GM21717 (cell line): ENCODE results near the gene MCCC1.
"Not testable (repeated sequence)": the region's sequence is repeated elsewhere in the genome, so short reads cannot be mapped to it uniquely, and the experiment has no call there.

Experiments
- ATAC-seq: cut with Tn5 transposase; IDR thresholded peaks from one replicate; pipeline ENCODE4 v1.9.1; 2021; ENCODE audit warnings: mild to moderate bottlenecking, moderate library complexity; ENCODE audit not compliant: unreplicated experiment

MCCC1 gene

DNA sequence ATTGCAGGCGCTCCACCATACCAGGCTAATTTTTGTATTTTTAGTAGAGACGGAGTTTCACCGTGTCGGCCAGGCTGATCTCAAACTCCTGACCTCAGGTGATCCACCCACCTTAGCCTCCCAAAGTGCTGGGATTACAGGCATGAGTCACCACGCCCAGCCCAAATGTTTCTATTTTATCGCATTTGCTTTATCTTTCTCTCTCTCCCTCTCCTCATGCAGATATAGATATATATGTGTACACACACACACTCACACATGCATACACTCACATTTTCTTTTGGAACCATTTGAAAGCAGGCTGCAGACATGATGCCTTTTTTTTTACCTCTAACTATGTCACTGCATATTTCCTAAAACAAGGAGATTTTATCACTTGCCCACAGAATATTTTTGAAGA is 7.3 kb upstream of the MCCC1 start:
- no peak for ATAC-seq

DNA sequence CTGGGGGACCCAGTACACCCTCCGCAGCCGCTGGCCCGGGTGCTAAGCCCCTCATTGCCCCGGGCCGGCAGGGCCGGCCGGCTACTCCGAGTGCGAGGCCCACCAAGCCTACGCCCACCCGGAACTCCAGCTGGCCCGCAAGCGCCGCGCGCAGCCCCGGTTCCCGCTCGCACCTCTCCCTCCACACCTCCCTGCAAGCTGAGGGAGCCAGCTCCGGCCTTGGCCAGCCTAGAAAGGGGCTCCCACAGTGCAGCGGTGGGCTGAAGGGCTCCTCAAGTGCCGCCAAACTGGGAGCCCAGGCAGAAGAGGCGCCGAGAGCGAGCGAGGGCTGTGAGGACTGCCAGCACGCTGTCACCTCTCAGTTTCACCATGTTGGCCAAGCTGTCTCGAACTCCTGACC is 4.7 kb upstream of the MCCC1 start:
- ATAC-seq: not testable (repeated sequence)

DNA sequence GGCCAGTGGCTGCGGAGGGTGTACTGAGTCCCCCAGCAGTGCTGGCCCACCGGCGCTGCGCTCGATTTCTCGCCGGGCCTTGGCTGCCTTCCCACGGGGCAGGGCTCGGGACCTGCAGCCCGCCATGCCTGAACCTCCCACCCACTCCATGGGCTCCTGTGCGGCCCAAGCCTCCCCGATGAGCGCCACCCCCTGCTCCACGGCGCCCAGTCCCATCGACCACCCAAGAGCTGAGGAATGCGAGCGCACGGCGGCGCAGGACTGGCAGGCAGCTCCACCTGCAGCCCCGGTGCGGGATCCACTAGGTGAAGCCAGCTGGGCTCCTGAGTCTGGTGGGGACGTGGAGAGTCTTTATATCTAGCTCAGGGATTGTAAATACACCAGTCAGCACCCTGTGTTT is 1.7 kb upstream of the MCCC1 start:
- ATAC-seq: not testable (repeated sequence)

DNA sequence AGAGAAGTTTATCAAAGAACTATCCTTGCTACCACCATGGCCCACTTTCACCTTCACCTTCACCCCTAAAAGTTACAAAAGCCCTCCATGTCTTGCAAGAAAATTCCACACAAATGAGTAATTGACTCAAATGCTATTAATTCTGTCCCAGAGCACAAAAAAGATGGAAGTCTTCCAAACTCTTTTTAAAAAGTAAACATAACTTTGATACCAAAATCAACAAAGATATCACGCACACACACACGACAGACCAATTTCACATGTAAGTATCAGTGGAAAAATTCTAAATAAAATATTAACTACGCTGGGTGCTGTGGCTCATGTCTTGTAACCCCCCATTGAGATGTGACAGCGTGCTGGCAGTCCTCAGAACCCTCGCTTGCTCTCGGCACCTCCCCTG is 1.1 kb upstream of the MCCC1 start:
- no peak for ATAC-seq

DNA sequence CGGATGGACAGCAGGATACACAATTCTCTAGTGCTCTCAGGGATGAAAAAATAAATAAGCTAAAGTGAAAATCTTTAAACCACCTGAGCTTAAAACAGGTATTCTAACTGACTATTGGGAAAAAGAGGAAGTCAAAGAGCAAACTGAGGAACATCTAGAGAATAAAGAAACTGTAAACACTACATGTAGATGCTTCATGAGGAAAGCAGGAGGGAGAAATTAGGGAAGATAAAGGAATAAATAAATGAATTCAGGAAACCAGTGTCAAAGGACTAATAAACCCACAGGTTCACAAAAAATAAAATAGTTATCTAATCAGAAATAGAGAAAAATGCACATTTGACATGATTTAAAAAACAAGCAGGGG is 525 bp upstream of the MCCC1 start:
- no peak for ATAC-seq

DNA sequence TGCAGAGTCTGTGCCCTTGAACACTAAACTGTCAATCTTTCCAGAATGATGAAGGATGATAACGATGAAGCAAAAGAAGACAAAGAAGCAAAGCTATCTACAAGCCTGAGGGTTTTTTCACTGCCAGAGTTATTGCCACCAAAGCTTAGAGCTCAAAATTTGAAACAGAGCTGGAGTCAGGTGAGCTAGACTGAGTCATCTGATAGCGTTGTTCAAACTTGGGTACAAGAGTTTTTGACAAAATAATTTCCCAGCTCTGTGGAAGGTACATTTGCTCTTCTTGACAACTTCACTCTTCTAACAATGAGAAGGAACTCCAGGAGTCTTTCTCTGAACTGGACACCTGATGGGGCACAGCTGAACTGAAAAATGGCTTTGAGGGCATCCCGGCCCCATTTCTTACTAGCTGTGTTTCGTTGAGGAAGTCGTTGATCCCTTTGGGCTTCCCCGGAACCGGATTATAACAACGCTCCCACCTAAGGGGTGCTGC is 715 bp downstream of the MCCC1 start:
- peak; percentile 0 for ATAC-seq

DNA sequence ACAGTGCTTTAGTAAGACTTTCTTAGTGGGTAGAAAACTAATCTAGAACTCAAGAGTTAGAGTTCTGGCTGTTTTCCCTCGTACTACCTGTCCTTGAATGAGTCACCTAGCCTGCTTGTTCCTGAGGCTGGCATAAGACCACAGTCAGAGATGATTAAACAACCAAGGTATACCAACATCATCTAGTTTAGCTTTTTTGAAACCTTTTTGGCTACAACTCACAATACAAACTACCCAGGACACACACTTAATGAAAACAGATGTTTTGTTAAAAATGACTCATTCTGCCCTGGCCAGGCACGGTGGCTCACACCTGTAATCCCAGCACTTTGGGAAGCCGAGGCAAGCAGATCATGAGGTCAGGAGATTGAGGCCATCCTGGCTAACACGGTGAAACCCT is 4.6 kb downstream of the MCCC1 start:
- no peak for ATAC-seq

DNA sequence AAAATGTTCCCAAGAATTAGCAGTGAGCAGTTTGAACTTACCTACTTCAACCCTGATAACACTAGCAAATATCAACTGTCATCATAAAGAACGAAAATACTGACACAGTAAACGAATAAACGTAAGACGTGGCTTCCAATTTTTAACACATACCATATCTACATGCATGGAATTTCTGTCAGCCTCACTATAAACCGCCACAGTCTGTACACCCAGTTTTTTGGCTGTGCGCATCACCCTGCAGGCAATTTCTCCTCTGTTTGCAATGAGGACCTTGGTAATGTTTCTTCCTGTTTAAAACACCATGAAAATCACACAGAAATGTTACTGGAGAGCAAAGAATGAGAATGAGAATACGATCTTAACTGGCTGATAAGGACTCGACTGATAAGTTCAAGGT is 7.0 kb downstream of the MCCC1 start:
- ATAC-seq: no peak

DNA sequence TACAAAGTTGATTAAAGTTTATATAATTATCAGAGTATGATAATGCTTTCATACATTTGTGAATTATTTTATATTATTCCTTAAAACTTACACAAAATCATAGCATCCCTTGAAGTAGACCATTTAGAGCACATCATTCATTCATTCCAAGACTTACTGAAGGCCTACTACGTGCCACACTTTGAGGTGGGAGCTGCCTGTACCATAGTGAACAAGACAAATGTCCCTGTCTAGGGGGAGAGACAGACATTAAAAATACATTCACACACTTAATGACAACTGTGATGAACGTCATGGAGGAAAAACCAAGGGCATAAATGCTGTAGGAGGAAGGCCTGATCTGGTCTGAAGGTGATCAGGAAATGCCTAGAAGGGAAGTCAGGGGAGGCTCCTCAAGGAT is 12.1 kb downstream of the MCCC1 start:
- no peak for ATAC-seq

DNA sequence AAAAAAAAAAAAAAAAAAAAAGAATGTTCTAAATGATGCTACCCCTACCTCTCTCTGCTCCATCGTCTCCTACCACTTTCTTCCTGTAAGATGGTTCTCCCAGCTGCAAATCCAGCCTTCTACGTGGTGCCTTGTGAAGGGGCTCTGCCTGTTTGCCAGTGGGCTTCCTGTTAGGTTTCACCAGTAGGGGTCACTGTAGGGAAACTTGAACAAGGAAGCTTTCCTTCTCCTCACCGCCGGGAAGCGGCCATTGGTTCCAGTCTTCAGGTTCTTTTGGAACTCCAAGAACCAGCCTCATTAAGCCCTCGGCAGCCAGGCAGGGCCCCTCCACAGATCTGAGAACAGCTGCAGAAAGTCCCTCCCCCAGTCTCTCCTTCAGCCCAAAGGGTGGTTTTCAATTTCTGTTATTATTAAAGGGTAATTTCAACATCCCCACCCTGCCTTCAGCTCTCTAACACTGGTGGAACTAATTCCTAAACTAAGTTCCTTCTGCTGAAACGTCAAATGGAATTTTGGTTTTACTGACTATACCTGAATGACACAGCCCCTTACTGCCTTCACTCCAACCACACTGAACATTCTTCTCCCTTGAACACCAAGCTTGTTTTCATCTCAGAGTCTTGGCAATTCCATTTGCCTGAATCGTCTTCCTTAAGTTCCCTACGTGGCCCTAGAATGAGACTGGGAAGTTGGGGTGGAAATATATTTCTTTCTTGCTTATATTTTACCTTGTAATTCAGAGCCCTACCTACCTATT is 13.5 kb downstream of the MCCC1 start:
- ATAC-seq: no peak

DNA sequence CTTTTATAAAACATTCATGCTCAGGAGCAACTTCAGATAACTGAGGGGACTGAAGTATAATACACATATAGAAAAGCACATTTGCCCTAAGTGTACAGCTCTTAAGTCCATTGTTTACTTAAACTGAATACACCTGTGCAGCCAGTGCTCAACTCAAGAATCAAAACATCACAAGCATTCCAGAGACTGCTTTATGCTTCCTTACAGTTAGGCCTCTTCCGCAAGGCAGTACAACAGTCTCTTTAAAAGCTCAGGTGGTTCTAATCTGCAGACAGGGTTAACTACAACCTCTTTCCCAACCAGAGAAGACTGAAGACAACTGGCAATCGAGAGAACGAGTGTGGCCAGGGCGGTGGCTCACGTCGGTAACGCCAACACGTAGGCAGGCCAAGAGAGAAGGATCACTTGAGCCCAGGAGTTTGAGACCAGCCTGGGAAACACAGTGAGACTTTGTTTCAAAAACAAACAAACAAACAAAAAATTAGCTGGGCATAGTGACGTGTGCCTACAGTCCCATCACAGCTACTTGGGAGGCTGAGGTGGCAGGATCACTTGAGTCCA is 16.9 kb downstream of the MCCC1 start:
- ATAC-seq: no peak

DNA sequence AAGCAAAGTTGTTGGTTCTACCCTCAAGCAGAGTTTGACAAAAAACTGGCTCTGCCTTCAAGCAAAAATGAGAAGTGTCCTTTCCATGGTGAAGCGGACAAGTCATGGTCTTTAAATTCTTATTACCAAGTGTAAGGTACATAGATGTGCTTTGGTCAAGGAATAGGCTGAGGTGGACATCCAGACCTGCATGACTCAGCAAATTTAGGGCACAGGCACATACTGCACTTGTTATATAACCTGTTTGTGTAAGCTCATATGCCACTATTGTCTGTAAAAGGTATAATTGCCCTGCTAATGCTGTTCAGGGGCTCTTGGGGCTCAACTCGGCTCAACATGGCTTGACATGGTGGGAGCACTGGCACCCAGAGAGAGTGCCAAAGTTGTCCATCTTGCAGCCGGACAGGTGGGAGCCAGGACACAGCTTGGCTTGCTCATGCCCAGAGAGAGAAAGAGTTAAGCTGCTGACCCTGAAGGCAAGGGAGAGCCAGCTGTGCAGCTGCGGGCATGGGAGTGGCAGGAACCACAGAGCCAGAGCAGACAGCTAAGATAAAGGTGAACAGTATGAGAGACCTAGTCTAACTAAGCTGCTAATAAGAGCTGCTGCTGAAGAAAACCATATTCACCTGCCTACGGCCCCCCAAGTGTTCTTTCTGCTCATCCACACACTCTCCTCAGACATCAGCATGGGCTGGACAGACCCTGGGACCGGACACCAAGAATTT is 17.7 kb downstream of the MCCC1 start:
- no peak for ATAC-seq

DNA sequence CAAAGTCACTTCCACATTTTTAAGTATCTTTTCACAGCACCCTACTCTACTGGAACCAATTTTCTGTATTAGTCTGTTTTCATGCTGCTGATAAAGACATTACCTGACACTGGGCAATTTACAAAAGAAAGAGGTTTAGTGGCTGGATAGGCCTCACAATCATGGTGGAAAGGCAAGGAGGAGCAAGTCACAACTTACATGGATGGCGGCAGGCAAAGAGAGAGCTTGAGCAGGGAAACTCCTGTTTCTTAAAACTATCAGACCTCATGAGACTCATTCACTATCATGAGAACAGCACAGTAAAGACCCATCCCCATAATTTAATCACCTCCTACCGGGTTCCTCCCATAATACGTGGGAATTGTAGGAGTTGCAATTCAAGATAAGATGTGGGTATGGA is 18.7 kb downstream of the MCCC1 start:
- ATAC-seq: no peak

DNA sequence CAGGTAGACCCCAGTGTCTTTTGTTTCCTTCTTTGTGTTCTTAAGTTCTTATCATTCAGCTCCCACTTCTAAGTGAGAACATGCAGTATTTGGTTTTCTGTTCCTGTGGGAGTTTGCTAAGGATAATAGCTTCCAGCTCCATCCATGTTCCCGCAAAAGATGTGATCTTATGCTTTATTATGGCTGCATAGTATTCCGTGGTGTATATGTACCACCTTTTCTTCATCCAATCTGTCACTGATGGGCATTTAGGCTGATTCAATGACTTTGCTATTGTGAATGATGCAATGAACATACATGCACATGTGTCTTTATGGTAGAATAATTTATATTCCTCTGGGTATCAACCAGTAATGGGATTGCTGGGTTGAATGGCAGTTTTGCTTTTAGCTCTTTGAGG is 24.4 kb downstream of the MCCC1 start:
- no peak for ATAC-seq

DNA sequence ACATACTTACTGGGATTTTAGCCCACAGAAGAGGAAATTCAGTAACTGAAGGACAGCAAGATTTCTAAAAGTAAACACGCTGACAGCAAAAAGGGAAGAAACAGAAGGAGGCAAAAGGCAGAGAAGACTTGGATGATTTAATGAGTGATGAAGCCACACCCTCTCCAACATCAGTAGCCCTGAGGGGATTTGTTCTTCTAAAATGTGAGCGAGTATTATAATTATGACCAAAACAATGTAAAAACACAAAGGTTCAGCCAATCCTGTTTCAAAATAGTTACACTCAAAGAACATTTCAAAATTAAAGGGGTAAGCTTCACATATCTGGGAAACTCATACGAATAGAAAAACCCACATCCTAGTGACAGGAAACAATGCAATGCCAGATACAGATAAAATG is 25.0 kb downstream of the MCCC1 start:
- no peak for ATAC-seq

DNA sequence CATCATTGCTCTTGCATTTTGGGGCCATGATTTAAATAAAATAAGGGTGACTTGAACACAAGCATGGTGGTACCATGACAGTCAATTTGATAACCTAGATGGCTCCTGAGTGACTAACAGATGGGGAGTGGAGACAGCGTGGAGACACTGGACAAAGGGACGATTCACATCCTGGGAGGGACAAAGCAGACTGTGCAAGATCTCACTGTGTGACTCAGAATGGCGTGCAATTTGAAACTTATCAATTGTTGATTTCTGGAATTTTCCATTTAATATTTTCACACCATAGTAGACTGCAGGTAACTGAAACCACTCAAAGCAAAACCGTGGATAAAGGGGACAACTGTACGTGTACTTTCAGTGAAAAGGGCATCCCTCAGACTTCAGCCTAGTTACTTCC is 25.5 kb downstream of the MCCC1 start:
- ATAC-seq: no peak

DNA sequence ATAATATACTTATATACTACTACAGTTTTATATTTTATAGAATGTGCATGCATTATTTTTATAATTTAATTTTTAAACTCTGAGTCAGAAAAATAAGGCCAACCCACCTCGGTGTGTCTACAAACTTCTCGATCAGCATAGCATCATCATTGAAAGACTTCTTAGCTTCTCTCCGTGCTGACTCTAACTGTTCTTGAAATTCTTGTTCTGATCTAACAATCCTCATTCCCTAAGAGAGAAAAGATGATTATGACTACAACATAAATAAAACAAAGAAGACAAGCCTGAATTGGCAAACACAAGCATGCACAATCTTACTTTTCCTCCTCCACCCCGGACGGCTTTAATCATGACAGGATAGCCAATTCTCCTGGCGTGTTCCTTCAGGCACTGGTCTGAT is 28.4 kb downstream of the MCCC1 start:
- ATAC-seq: no peak

DNA sequence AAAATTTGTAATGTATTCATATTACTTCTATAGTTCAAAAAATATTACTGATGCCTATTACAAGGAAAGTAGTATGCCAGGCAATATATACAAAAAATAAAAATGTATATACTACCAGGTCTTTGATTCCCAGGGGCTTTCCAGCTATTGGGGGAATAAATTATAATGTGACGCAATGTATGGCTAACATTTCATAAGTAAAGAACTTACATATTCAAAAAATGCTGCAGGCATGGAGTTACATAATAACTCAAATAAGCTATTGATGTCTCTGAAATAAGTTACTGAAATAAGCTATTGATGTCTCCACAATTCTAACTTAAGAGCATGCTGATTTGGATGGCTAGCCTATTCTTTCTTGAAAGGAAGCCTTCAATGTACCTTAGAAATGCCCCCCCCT is 30.2 kb downstream of the MCCC1 start:
- ATAC-seq: no peak

DNA sequence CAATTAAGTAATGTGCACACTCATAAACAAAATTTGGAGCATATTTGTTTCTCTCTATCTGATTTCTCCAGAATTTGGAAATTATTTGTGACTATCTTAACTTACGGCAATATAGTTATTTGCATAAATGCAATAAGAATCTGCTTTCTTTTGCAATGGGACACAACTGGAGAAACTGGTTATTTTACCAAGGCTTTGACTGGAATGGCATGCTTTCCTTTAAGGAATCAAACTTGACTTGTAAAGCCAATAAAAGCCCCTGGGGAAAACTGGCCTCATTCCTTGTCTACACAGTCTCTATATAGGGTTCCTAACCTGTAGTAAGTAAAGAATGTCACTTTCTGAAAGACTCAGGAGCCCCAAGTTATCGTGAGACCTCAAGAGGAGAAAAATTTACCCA is 32.4 kb downstream of the MCCC1 start:
- not testable (repeated sequence) for ATAC-seq

DNA sequence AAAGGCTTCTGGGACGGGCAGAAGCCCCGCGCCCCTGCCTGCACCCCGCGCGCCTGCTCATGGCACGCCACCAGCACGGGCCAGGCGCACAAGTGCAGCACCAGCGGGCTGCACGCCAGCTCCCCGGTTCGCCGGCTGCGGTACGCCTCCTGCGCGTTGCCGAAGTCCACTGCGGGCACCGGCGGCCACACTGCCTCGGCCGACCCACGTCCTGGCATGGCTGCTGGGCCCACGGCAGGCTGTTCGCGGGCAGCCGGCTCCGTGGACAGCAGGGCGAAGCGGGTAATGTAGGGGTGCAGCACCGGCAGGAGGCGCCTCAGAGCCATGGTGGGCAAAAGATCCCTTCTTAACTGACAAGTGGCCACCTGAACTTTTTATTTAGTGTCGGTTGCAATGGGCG is 34.8 kb downstream of the MCCC1 start:
- no peak for ATAC-seq

DNA sequence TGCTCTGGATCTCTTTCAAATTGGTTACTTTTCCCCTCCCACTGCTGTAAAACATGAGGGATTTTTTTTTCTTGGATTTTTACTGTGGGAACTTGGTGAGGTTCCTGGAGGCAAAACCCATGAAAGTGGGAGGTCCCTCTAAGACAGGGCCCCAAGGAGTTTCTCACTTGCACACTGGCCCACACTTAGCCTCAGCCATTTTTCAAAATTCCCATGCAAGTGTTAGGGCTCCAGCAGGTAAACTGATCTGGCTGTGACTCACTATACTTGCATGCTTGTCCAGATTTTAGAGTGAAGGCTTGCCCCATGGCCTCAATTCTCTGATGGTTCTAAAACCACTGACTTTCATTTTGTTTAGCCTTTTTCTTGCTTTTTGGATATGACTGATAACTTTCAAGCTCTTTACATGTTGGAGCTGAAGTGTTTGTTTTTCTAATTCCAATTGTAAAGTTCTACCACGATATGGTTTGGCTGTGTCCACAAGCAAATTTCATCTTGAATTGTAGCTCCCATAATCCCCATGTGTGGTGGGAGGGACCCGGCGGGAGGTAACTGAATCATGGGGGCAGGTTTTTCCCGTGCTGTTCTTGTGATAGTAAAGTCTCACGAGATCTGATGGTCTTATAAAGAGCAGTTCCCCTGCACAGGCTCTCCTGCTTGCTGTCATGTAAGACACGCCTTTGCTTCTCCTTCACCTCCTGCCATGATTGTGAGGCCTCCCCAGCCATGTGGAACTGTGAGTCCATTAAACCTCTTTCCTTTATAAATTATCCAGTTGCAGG is 37.7 kb downstream of the MCCC1 start:
- ATAC-seq: no peak
